DMS79 (cell line): ENCODE data around the gene MZT2A.
"Not testable (repeated sequence)": the region's sequence is repeated elsewhere in the genome, so short reads cannot be mapped to it uniquely, and the experiment has no call there.

ENCODE experiments used
- DNase-seq: peaks from one replicate; lab custom pipeline; 2025; lab: John Stamatoyannopoulos, UW

The MZT2A gene

GRCh38 chr2:131520526-131520925 lies 28.3 kb upstream of the MZT2A start:
- no peak for DNase-seq

GRCh38 chr2:131519871-131520470 lies 27.8 kb upstream of the MZT2A start:
- DNase-seq: not testable (repeated sequence)

DNA sequence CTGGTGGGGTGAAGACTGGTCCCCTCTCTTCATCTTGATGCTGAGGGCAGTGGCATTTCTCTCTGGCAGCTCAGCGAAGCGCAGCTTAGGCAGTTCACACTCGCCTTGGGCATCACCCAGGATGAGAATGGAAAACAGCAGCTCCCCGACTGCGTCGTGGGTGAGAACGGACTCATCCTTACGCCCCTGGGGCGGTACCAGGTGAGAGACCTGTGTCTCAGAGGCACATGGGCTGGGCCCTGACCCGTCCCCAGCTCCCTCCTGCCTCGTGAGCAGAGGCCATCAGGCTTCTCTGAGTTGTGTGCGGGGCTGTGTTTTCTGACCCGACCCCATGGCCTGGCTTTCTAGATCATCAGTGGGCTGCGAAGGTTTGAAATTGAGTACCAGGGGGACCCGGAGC lies 27.3 kb upstream of the MZT2A start:
- DNase-seq: no peak

DNA sequence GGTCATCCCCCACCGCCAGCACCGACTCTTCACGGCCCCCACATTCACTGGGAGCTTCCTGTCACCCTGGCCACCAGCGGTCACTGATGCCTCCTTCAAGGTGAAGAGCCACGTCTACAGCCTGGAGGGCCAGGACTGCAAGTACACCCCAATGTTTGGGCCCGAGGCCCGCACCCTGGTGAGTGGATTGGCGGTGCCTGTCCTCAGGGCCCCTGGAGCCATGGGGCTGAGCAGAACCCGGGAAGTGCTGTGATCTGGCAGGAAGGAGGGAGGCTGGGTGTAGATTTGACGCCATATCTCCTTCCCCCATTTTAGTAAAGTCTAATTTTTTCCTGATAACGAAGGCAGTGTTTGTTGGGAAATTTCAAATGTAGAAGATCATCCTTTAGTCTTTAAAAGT lies 26.3 kb upstream of the MZT2A start:
- DNase-seq: not testable (repeated sequence)

- not testable (repeated sequence) for DNase-seq
Observed at GRCh38 chr2:131517856-131518255, 25.7 kb upstream of the MZT2A start.

GRCh38 chr2:131517106-131517831 lies 25.1 kb upstream of the MZT2A start:
- no peak for DNase-seq

- not testable (repeated sequence) for DNase-seq
Observed at GRCh38 chr2:131516621-131517020, 24.4 kb upstream of the MZT2A start.

- DNase-seq: no peak
Observed at GRCh38 chr2:131516011-131516410, 23.8 kb upstream of the MZT2A start.

- not testable (repeated sequence) for DNase-seq
Observed at GRCh38 chr2:131515235-131515634, 23.0 kb upstream of the MZT2A start.

DNA sequence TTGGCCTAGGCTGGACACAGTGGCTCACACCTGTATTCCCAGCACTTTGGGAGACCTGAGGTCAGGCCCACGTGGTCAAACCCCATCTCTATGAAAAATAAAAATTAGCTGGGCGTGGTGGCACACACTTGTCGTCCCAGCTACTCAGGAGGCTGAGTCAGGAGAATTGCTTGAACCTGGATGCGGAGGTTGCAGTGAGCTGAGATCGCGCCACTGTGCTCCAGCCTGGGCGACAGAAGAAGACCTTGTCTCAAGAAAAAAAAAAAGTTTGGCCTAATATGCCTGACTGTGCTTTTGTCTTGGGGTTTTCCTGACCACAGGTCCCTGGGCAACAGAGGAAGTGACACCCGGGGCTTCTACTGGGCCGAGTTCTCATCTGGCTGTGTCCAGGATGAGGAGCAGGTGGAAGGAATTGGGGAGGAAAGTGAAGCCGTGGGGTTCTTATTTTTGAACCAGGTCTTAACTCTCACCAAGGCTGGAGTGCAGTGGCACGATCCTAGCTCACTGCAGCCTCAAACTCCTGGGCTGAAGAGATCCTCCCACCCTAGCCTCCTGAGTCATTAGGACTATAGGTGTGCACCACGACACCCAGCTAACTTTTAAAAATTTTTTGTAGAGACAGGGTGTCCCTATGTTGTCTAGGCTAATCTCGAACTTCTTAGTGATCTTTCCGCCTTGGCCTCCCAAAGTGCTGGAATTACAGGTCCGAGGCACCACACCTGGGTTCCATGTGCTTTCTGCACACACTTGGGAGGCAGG lies 22.4 kb upstream of the MZT2A start:
- DNase-seq: not testable (repeated sequence)

DNA sequence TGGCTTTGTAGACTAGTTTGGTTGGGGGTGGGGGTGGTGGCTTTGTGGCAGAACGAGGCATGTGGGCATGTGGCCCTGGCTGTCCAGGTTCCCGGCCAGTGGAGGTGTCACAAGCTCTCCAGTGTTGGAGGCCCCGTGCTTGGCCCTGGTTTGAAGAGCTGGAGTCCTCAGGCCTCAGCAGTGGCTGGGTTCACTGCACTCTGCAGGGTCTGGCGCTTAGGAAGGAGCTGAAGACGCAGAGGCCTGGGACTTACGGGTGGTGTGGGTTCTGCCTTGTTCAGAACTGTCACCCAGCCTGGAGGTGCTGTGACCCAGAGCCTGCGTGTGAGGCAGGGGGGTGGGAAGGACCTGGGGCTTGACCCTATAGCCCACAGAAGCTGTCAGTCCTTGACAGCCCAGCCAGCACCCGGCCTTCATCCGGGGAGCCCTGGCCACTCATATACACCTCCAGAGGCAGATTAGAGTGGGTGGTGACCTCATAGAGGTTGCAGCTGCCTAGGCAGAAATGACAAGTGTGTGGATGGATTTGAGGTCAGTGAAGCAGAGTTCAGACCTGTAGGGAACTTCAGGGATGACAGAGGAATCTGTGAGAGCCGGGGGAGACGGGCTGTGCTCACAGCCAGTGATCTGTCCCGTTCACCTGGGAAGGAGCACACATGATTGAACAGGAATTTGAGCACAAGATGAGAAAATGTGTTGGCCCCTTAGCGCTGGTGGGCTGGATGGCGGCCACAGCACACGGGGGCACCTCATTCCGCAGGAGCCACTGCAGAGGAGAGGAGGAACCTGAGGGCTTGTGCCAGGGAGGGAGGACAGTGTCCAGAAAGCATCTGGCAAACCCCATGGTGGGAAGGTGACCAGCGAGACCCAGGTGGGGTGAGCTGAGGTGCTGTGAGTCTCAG lies 20.0 kb upstream of the MZT2A start:
- DNase-seq: not testable (repeated sequence)

- DNase-seq: not testable (repeated sequence)
Observed at GRCh38 chr2:131511291-131511968, 19.2 kb upstream of the MZT2A start.

DNA sequence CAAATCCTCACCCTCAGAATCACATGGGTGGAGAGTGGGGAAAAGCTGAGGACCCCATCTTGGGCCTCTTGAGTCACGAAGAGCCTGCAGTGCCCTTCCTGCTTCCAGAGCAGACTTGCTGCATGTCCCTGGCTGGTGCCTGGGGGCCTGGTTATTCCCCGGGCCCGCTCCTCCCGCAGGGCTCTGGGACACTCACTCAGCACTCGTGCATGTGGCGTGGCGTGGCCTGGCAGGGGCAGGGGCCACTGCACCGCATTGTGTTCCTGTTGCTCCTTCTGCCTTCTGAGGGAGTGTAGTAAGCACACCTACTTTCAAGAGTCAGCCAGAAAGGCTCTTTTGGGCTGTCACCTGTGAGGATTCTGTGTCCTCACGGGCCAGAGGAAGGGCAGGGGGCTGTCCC lies 17.4 kb upstream of the MZT2A start:
- DNase-seq: no peak

- not testable (repeated sequence) for DNase-seq
Observed at GRCh38 chr2:131504082-131504750, 12.0 kb upstream of the MZT2A start.

GRCh38 chr2:131503587-131503986 lies 11.4 kb upstream of the MZT2A start:
- not testable (repeated sequence) for DNase-seq

DNA sequence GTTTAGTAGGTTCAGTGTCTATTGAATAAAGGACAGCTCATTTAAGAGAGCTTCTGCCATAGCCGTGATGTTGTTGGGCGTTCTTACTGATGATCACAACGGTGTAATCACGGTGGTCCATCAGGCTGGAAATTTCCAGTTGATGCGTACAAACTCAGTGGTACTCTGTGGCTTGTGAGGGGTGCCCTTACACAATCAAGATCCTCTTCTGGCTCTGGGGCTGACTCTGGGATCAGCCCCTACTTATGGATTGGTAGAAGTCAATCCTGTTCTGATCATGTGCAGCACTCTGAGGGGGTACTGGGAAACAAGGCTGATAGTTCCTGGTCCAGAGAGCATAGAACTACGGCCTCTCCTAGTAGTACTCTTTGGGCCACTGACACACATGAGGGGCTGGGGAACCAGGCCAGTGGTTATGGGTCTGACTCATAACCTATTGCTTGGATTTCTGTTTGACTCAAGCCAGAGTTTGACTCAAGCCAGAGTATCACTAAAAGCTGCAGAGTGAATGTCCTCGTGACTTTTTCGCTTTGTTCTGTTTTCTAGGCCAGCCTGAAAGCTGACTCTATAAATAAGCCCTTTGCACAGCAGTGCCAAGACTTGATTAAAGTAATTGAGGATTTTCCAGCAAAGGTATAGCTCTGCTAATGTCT lies 6.2 kb upstream of the MZT2A start:
- DNase-seq: not testable (repeated sequence)

- not testable (repeated sequence) for DNase-seq
Observed at GRCh38 chr2:131495506-131495905, 3.3 kb upstream of the MZT2A start.

GRCh38 chr2:131493199-131493968 lies 1.2 kb upstream of the MZT2A start:
- no peak for DNase-seq

DNA sequence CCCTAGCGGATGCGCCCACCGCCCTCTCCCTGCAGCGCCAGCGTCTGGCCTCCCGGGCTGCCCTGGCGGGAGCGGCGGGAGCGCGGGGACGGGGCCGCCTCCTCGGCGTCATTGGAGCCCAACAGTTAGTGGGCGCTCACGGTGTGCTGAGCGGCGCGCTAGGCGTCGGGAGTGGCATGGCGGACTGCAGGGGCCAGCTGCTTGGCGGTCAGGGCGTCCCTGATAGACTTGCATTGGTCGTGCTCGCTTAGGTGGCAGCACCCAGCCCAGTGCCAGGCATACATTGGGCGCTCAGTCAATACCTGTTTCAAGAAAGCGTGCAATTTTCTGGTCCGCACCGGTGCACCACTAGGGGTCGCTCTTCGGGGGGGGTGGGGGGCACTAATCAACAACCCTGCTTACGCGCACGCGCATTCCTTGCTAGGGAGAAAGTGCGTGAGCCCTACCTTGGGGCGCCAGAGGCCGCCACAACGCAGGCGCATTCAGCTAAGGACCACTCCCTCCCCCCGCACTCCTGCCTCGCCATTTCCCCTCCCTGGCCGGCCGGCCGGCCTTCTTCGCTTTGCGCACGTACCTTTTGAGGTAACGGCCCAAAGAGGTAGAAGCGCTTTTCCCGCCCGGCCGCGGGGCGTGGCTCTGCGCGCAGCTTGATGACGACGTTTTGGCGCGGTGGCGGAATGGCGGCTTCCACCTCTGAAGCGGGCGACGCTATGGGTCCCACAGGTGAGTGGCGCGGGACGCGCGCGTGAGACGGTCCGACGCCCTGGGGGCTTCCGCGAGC lies 411 bp upstream of the MZT2A start:
- DNase-seq: peak; percentile 94
